Liver (tissue), 9 donors: ENCODE data around the gene SPATA1. TPM values are rescaled to one million over a fixed set of nuclear protein-coding genes. Genes with fewer than 3 reads are reported as not detected.

Experiments used
- DNase-seq: peaks from one replicate; pipeline ENCODE4 v3.0.0-alpha.2; 2017; ENCODE audit warnings: low spot score
- H3K27ac ChIP-seq, 2 donors: one replicate each; pipeline ENCODE4 v1.7.0; 2013; ENCODE audit warnings: inconsistent platforms in 2 of 2, low read length in 2 of 2, control low read depth in 1 of 2, low read depth in 1 of 2, mild to moderate bottlenecking in 1 of 2
- H3K27me3 ChIP-seq, 4 donors: one replicate each; pipeline versions ENCODE4 v1.6.1 to v1.7.0; 2013; ENCODE audit warnings: low read length in 3 of 4, inconsistent platforms in 1 of 4, mild to moderate bottlenecking in 1 of 4, moderate library complexity in 1 of 4; ENCODE audit not compliant: control insufficient read depth in 4 of 4, insufficient read depth in 4 of 4
- H3K36me3 ChIP-seq, 4 donors: one replicate each; pipeline versions ENCODE4 v1.6.1 to v1.7.0; 2013; ENCODE audit warnings: low read length in 3 of 4, mild to moderate bottlenecking in 3 of 4, low read depth in 1 of 4, moderate library complexity in 1 of 4; ENCODE audit not compliant: control insufficient read depth in 4 of 4, insufficient read depth in 3 of 4
- H3K4me1 ChIP-seq, 4 donors: one replicate each; pipeline versions ENCODE4 v1.6.1 to v1.7.0; 2013; ENCODE audit warnings: low read length in 3 of 4, mild to moderate bottlenecking in 3 of 4, moderate library complexity in 1 of 4; ENCODE audit not compliant: control insufficient read depth in 4 of 4, insufficient read depth in 4 of 4
- H3K4me3 ChIP-seq, 3 donors: one replicate each; pipeline versions ENCODE4 v1.6.1 to v1.7.0; 2013; ENCODE audit warnings: low read length in 3 of 3, control low read depth in 1 of 3, low read depth in 1 of 3, mild to moderate bottlenecking in 1 of 3
- H3K9ac ChIP-seq, 2 donors: one replicate each; pipeline ENCODE4 v1.7.0; 2013; ENCODE audit warnings: low read length in 2 of 2, mild to moderate bottlenecking in 2 of 2, moderate library complexity in 2 of 2, control low read depth in 1 of 2, low read depth in 1 of 2
- H3K9me3 ChIP-seq, 4 donors: one replicate each; pipeline versions ENCODE4 v1.6.1 to v1.7.0; 2013; ENCODE audit warnings: low read length in 3 of 4; ENCODE audit not compliant: control insufficient read depth in 4 of 4
- FOXA2 ChIP-seq: IDR thresholded peaks from 2 replicates; pipeline ENCODE4 v1.6.1; 2016; ENCODE audit warnings: antibody characterized with exemption
- GABPA ChIP-seq, 2 donors: IDR thresholded peaks in 1 of 2; conservative IDR thresholded peaks in 1 of 2; 2 replicates each; pipeline ENCODE4 v1.6.1; 2016; ENCODE audit warnings: antibody characterized with exemption in 2 of 2, mild to moderate bottlenecking in 1 of 2, moderate library complexity in 1 of 2
- HNF4A ChIP-seq, 2 donors: conservative IDR thresholded peaks; 2 replicates each; pipeline ENCODE4 v1.6.1; 2016; ENCODE audit warnings: antibody characterized with exemption in 2 of 2, mild to moderate bottlenecking in 2 of 2
- HNF4G ChIP-seq: IDR thresholded peaks from 2 replicates; pipeline ENCODE4 v1.6.1; 2016; ENCODE audit warnings: antibody characterized with exemption
- MAX ChIP-seq: IDR thresholded peaks from 2 replicates; pipeline ENCODE4 v1.6.1; 2016; ENCODE audit warnings: antibody characterized with exemption
- REST ChIP-seq: IDR thresholded peaks from 2 replicates; pipeline ENCODE4 v1.6.1; 2016; ENCODE audit warnings: antibody characterized with exemption, mild to moderate bottlenecking
- WGBS: extraction: QIAGEN DNeasy Blood & Tissue Kit; methylation state at CpG from one replicate; pipeline ENCODE4 v1.1.7; 2013; 5-methylcytosine and 5-hydroxymethylcytosine counted together
- polyA plus RNA-seq, 2 donors: library from polyadenylated mRNA; stranded (reverse) in 1 of 2; unstranded in 1 of 2; fragments of 200-250 nt in 1 of 2; fragments of >200 nt in 1 of 2; fragmentation: Nextera tagmentation in 1 of 2; extraction: Ambion mirVana in 1 of 2; gene quantifications; one replicate each; pipeline versions ENCODE4 v1.2.1 to v1.2.3, GENCODE V29; 2013 to 2015
- total RNA-seq, 2 donors: library from RNA; depleted of rRNA; stranded (reverse); fragments of >200 nt; gene quantifications; one replicate each; pipeline ENCODE4 v1.2.3, GENCODE V29; 2014
- donor health status: healthy.
- donor health status: healthy.
- donor health status: healthy.
- donor health status: healthy.
- donor health status: healthy.

Gene SPATA1
- total and polyA plus RNA-seq, 4 donors, result 0.06 to 2.2 (median 0.54) TPM

GRCh38 chr1:84615790-84616189, 109.6 kb downstream of the SPATA1 start:
- Histone ChIP-seq H3K4me3 (no peak overlapping the region), H3K4me1 (peaks cover 0 to 6% (median 3%) of the 10 kb centered on the region in 4 donors), H3K9ac (no peak overlapping the region), H3K27me3 (no peaks in the 10 kb centered on the region), H3K9me3 (peaks cover 0 to 4% (median 0%) of the 10 kb centered on the region in 4 donors), H3K36me3 (no peaks in the 10 kb centered on the region), H3K27ac (no peak overlapping the region)
- 83% methylated on average over 1 of the region's 1 CpG for WGBS
- TF ChIP-seq HNF4A (conservative IDR thresholded peaks at IDR 0.05), result no peak
- no peak for TF ChIP-seq HNF4G
- TF ChIP-seq MAX, result no peak
- TF ChIP-seq FOXA2, result no peak
- no peak for TF ChIP-seq GABPA (IDR thresholded peaks at IDR 0.05 in 1 of 2, conservative IDR thresholded peaks at IDR 0.05 in 1 of 2)
- no peak for TF ChIP-seq REST
- DNase-seq, result no peak

Other genes starting within 250 kb of the SPATA1 start
- gene SAMD13, start 204.7 kb upstream of the SPATA1 start, total RNA-seq, result under 1 TPM; 0.17 to 0.61 TPM
- under 1 TPM in 1 of 2 donors, not detected in 1; 0.17 TPM for gene SAMD13, start 204.7 kb upstream of the SPATA1 start, polyA plus RNA-seq
- gene DNASE2B, start 107.9 kb upstream of the SPATA1 start, total RNA-seq, result not detected
- gene DNASE2B, start 107.9 kb upstream of the SPATA1 start, polyA plus RNA-seq, result not detected
- gene RPF1, start 27.1 kb upstream of the SPATA1 start, total RNA-seq, result 10 to 100 TPM; 13.5 to 16.8 TPM
- gene RPF1, start 27.1 kb upstream of the SPATA1 start, polyA plus RNA-seq, result 10 to 100 TPM; 14.7 to 15.0 TPM
- 10 to 100 TPM; 11.4 to 28.8 TPM for gene GNG5, start 195 bp downstream of the SPATA1 start, total RNA-seq
- gene GNG5, start 195 bp downstream of the SPATA1 start, polyA plus RNA-seq, result 100 to 1,000 TPM in 1 of 2 donors, 10 to 100 TPM in 1; 77.8 to 229 TPM
- 10 to 100 TPM in 1 of 2 donors, 1 to 10 TPM in 1; 8.5 to 16.4 TPM for gene CTBS, start 68.1 kb downstream of the SPATA1 start, total RNA-seq
- 10 to 100 TPM; 23.4 to 26.9 TPM for gene CTBS, start 68.1 kb downstream of the SPATA1 start, polyA plus RNA-seq
- 10 to 100 TPM in 1 of 2 donors, 1 to 10 TPM in 1; 8.5 to 21.8 TPM for gene SSX2IP, start 184.1 kb downstream of the SPATA1 start, total RNA-seq
- 1 to 10 TPM; 3.7 to 4.3 TPM for gene SSX2IP, start 184.1 kb downstream of the SPATA1 start, polyA plus RNA-seq